ENCODE results near the gene KCTD1.

GRCh38 chr18:26466026-26466425 lies 82.3 kb downstream of the KCTD1 start:
- TF ChIP-seq FOXM1 (IDR thresholded peaks at IDR 0.05; ENCODE audit: borderline replicate concordance) (no peak), HDGF (IDR thresholded peaks at IDR 0.05; ENCODE audit: borderline replicate concordance) (no peak)
